Measurements from ENCODE around the gene NFATC2IP.
"Not testable (repeated sequence)": the region's sequence is repeated elsewhere in the genome, so short reads cannot be mapped to it uniquely, and the experiment has no call there.

The NFATC2IP gene

DNA sequence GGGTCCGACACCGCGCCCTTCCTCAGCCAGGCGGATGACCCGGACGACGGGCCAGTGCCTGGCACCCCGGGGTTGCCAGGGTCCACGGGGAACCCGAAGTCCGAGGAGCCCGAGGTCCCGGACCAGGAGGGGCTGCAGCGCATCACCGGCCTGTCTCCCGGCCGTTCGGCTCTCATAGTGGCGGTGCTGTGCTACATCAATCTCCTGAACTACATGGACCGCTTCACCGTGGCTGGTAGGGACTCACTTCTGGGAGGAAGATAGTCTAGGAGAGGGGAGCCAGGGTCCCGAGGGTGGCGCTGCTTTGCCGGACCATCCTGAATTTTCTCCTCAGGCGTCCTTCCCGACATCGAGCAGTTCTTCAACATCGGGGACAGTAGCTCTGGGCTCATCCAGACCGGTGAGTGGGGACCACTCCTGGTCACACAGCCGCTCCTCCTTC lies 24.4 kb downstream of the NFATC2IP start:
- no peak for DNase-seq

DNA sequence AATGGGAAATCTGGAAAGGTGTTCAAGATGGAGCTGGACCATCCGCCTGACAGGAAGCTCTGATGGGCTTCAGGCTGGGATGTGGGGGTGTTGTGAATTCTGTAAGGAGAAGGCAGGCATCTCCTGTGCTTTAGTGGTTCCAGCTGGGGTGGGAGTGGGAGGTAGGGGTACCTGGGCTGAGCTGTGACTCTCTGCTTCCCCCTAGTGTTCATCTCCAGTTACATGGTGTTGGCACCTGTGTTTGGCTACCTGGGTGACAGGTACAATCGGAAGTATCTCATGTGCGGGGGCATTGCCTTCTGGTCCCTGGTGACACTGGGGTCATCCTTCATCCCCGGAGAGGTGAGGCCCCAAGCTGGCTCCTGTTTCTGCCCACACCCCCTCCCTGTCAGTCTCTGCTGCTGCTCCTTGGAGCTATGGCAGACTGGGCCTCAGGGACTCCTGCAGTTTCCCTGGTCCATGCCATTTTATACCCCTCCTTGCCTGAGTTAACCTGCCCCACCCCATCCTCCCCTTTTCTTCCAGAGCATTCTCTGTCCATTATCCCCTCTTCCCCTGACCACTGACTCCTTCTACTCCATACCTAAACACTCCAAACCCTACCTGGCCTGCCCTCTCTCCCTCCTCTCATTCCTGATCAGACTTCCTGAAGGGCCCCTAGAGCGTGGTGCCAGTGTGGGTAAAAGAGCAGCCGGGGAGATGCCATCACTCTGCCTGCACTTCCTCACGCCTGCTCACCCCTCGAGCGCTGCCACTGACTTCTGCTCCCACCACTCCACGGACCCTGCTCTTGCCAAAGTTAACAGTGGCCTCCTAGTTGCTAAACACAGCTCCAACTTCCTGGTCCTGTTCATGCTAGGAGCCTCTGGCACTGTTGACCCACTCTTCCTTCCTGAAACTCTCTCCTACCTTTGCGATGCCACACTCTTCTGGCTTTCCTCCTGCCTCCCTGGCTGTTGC lies 27.2 kb downstream of the NFATC2IP start:
- DNase-seq: peak; percentile 10

DNA sequence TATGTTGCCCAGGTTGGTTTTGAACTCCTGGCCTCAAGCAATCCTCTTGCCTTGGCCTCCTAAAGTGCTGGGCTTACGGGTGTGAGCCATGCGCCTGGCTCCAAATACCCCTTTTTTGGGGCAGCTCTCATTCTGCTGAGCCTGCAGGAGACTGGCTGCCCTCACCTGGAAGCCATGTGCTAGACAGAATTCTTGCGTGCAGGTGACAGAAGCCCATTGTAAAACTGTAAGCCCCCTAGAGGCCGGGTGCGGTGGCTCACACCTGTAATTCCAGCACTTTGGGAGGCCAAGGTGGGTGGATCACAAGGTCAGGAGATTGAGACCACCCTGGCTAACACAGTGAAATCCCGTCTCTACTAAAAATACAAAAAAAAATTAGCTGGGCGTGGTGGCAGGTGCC lies 29.6 kb downstream of the NFATC2IP start:
- DNase-seq: not testable (repeated sequence)

DNA sequence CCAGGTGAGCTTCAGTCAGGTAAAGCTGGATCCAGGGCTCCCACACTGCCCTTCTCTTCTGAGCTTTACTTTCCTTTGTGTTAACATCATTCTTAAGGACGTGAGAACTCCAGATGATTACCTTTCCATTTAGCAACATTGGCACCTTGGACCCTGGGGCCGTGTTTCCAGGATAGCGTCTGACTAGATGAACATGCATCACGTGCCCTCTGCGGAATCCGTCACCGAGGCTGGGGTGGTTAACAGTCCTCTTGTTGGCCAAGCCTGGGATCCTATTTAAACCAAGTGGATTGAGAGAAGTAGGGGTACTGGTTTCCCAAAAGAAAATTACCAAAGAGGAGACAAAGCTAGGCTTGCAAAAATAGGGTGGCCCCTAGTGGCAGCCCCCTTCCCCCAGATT lies 30.2 kb downstream of the NFATC2IP start:
- DNase-seq: no peak

DNA sequence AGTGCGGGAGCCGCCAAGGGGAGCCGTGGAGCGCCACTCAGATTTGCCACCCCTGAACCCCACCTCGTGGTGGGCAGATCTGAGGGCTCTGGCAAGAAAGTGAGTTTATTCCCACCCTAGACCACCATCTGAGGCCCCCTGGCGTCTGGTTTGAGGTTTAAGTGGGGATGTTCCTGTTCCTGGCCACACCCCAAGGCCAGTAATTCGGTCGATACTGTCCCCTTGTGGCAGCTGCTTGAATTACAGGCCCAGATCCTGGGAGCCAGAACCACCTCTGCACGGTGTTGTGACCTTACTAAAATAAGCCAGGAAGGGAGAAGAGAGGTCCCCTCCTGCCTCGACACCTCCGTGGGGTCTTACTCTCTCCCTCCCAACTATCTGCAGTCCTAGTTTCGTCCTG lies 30.8 kb downstream of the NFATC2IP start:
- DNase-seq: peak; percentile 35

DNA sequence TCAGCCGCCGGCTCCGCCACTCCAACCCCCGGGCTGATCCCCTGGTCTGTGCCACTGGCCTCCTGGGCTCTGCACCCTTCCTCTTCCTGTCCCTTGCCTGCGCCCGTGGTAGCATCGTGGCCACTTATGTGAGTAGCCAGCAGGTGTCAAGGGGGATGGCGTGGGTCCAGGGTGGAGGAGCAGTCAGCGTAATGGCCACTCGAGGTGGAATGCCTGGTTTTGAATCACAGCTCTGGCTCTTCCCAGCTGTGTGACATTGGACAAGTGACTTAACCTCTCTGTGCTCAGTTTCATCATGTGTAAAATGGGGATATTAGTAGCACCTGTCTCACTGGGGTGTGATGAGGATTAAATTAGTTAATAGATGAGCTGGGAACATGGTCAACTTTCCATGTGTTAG lies 31.7 kb downstream of the NFATC2IP start:
- DNase-seq: no peak

DNA sequence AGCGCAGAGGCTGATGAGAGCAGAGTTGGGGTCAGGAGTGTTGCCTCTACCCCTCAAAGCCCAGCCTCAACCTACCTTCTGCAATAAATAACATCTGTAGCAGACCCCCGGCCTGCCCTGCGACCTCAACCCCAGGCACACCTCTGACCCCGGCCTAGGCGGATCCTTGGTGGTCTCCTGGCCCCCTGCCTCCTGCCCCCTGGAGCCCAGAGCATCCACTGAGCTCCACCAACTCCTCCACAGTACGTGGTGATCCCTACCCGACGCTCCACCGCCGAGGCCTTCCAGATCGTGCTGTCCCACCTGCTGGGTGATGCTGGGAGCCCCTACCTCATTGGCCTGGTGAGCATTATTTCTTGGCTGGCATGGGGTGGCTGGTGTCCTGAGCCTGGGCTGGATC lies 32.2 kb downstream of the NFATC2IP start:
- no peak for DNase-seq

DNA sequence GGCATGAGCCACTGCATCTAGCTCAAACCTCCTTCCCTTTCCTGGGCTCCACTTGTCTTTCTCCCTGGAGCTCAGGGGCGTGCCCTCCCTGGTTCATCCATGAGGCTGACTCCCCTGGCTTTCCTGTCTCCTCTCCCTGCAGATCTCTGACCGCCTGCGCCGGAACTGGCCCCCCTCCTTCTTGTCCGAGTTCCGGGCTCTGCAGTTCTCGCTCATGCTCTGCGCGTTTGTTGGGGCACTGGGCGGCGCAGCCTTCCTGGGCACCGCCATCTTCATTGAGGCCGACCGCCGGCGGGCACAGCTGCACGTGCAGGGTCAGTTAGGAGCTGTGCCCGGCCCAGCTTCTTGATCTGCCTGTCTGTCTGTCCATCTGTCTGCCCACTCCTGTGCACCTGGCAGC lies 32.9 kb downstream of the NFATC2IP start:
- no peak for DNase-seq

DNA sequence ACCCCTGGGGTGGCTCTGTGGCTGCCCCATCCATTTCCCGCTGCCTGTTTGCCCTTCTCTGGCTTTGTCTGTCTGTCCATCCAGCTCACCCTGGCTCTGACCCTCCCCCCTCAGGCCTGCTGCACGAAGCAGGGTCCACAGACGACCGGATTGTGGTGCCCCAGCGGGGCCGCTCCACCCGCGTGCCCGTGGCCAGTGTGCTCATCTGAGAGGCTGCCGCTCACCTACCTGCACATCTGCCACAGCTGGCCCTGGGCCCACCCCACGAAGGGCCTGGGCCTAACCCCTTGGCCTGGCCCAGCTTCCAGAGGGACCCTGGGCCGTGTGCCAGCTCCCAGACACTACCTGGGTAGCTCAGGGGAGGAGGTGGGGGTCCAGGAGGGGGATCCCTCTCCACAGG lies 33.4 kb downstream of the NFATC2IP start:
- no peak for DNase-seq

DNA sequence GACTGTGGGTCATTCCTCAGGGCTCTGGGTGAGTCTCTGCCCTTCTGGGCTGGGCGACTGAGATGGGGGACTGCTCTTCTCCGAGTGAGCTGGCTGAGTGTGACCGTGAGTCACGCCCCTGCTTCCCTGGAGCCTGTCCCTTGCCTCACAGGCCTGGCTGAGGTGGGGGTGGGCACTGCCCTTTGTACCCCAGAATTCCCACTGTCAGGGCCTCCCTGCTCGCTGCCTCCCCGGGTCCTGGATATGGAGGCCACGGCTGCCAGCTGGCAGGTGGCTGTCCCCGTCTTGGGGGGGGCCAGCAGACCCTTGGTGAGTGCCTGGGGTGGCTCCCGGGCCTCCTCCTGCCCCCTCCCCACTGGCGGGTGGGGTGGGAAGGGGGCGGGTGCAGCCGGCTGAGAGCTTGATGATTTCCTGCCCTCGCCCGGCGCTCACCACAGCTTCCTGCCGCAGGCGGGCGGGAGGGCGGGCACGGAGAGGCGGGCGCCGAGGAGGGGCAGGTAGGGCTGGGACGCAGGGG lies 33.9 kb downstream of the NFATC2IP start, which contains the start of gene LAT:
Gene LAT (plus strand): TSS at position 434 of the 517 bp plus-strand sequence. CDS start 366 bp downstream, outside the sequence.
- DNase-seq: peak; percentile 78

DNA sequence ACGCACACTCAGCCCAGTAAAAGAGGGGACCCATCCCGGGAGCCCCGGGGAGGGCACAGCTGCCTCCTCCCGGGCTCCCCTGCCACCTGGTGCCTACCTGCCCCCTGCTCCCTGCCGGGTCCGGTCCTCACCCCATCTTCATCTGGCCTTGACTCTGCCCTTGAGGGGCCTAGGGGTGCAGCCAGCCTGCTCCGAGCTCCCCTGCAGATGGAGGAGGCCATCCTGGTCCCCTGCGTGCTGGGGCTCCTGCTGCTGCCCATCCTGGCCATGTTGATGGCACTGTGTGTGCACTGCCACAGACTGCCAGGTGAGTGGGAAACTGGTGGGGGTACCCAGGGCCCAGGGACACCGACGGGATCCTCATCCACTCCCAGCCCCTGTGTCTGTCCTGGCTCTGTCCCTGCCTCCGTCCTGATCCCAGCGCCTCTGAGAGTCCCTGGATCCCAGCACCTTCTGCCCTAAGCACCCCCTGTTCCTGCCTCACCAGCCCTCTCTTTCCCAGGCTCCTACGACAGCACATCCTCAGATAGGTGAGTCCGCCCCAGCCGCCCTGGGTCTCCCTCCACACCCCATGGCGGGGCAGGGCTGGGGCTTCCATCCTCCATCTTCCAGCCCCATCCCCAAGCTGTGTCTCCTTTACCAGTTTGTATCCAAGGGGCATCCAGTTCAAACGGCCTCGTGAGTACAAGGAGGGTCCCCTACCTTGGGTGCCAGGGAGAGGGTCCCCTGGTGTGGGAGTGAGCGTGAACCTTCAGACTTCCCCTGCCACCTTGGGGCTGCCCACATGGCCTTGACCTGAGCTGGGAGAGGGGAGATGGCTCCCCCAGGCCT lies 34.7 kb downstream of the NFATC2IP start:
- DNase-seq: peak; percentile 29

DNA sequence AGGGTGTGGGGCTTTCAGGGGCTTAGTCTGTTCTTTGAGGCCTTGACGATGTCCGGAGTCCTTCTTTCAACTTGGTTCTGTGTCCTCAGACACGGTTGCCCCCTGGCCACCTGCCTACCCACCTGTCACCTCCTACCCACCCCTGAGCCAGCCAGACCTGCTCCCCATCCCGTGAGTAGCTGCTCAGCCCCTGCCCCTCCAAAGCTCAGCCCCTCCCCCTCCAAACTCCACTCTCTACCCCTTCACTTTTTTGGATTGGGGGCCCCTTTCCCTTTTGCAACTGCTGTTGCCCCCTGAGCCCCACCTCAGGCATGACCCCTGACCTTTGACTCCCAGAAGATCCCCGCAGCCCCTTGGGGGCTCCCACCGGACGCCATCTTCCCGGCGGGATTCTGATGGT lies 35.3 kb downstream of the NFATC2IP start:
- no peak for DNase-seq

DNA sequence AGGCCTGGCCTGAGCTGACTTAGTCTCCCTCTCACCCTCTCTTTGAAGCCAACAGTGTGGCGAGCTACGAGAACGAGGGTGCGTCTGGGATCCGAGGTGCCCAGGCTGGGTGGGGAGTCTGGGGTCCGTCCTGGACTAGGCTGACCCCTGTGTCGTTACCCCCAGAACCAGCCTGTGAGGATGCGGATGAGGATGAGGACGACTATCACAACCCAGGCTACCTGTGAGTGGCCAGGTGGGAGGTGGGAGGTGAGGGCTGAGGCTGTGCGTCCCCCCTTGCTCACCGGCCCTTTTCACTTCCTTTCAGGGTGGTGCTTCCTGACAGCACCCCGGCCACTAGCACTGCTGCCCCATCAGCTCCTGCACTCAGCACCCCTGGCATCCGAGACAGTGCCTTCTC lies 35.8 kb downstream of the NFATC2IP start:
- DNase-seq: peak; percentile 17

DNA sequence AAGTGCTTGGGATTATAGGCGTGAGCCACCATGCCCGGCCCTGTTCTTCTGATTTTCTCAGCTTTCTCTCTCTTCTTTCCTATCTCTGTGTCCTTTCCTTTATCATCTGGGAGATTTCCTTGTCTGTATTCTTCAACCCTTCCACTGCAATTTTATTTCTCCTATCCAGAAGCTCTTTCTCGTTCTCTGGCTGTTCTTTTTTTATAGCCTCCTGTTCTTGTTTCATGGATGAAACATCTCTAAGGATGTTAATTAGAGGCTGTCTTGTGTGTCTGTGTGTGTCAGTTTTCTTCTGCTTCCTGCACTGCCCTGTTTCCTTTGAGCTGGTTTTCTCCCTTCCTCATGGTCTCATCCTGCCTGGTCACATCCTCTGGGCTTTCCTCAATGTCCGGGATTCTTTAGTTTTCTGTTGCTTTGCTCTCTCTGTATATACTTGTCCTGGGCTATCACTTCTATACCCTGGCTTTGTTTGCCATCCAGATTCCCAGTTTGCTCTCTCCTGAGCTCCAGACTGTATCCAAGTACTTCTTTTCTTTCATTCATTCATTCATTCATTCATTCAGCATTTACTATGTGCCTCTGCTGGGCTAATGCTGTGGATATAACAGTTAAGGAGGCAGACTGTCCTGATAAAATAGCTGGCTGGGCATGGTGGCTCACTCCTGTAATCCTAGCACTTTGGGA lies 36.6 kb downstream of the NFATC2IP start:
- DNase-seq: no peak

DNA sequence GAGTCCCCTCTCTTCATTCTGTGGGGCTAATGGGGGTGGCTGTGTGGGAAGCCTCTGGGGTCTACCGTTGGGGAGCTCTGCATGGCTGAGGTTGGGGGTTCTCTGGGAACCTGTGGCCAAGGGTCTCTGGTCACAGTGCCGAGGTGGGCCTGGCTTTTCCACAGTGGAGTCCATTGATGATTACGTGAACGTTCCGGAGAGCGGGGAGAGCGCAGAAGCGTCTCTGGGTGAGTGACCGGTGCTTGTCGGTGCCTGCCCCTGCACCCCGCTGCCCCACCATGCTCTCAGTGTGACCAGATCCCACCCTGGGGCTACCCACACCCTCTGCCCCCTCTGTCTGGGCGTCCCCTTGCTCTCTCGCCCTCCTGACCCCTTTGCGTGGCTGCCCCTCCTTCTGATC lies 38.6 kb downstream of the NFATC2IP start:
- no peak for DNase-seq

DNA sequence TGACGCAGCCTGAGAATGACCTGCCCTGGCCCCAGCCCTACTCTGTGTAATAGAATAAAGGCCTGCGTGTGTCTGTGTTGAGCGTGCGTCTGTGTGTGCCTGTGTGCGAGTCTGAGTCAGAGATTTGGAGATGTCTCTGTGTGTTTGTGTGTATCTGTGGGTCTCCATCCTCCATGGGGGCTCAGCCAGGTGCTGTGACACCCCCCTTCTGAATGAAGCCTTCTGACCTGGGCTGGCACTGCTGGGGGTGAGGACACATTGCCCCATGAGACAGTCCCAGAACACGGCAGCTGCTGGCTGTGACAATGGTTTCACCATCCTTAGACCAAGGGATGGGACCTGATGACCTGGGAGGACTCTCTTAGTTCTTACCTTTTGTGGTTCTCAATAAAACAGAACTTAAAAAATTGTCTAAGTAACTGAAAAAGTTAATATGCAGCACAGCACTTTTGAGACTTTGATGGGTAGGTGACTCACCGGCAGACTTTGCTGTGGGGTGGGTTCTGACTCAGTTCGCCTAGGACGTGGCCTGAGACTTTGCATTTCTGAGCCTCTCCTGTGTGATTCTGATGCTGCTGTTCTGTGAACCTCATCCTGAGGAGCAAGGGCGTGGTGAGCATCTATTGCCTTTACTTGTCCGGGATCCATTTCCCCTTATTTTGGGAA lies 39.8 kb downstream of the NFATC2IP start:
- DNase-seq: peak; percentile 76

DNA sequence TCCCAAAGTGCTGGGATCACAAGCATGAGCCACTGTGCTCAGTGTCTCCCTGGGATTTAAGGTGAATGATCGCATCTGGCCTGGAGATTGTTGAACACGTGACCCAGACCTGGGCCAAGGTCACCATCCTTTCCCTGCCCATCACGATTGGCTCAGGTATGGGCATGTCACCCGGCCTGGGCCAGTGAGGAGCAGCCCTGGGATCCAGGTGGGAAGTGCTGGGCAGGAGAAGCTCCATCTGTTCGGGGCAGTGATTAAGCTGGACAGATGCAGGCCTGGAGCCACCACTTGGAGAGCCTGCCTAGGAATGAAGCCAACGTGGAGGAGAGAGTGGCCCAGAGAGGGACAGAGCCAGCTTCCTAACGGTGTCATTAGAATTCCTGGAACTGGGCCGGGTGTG lies 41.0 kb downstream of the NFATC2IP start:
- no peak for DNase-seq

DNA sequence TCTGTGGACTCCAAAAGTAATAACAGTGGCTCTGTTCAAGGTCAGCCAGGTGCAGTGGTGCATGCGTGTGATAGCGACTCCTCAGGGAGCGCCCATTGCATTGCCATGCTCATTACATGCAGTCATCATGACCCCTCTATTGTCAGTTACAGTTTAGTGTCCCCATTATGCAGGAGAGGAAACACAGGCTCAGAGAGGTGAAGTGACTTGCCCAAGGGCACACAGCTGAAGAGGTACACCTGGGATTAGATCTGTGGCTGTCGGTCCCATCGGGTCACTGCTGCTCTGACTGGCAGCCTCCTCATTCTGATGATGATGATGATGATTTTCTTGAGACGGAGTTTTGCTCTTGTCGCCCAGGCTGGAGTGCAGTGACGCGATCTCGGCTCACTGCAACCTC lies 41.8 kb downstream of the NFATC2IP start:
- DNase-seq: no peak

DNA sequence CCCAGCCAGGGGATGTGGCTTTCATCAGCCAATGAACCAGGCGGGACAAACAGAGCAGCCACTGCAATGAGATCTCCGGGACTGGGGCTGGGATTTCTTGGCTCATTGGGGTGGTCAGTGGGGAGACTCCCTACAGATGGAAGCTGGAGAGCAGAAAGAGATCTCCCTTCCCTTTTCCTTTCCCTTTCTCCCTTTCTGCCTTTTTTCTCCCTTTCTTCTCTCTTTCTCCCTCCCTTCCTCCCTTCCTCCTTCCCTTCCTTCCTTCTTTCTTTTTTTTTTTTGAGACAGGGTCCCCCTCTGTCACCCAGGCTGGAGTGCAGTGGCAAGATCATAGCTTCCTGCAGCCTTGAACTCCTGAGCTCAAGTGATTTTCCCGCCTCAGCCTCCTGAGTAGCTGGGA lies 48.1 kb downstream of the NFATC2IP start:
- DNase-seq: no peak

DNA sequence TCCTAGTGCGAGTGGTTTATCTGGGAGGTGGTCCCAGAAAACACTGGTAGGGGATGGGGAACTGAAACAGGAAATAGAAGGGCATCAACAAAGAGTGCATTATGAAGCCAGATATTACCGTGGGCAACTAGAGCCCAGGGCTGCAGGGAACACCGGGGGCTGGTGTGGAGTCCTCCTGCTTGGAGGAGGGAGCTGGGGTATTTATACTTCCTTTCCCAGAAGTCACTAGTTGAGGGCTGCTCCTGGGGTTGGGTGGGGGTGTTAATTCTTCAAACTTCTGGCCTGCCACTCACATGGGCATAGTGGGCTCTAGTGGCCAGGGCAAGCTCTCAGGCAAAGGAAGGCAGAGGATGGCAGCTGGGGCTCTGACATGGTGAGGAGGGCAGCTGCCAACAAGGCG lies 48.8 kb downstream of the NFATC2IP start:
- DNase-seq: no peak

DNA sequence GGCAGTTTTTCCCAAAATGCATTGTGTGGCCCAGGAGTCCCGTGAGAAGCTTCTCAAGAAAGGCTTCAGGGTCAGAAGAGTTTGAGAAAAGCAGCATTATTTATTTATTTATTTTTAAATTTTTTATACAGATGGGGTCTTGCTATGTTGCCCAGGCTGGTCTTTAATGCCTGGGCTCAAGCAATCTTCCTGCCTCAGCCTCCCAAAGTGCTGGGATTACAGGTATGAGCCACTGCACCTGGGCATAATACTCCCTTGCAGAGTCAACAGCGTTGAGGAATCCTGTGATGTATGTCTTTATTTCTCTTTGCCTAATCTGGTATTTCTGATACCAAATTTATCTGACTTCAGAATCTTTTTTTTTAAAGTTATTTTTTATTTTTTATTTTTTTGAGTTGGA lies 49.3 kb downstream of the NFATC2IP start:
- DNase-seq: no peak

DNA sequence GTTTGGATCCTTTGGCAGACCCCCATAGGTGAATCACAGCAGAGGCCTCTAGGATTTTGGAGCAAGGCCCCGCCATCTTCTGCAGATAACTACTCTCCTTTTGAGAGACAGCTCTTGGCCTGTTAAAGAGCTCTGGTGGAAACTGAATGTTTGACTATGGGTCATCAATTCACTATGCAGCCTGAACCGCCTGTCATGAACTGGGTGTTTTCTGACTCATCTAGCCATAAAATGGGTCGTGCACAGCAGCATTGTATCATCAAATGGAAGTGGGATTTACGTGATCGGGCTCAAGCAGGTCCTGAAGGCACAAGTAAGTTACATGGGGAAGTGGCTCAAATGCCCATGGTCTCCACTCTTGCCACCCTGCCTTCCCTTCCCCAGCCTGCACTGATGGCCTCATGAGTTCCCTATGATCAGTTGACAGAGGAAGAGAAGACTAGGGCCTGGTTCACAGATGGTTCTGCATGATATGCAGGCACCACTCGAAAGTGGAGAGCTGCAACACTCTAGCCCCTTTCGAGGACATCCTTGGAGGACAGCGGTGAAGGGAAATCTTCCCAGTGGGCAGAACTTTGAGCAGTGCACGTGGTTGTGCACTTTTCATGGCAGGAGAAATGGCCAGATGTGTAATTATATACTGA lies 53.9 kb downstream of the NFATC2IP start:
- not testable (repeated sequence) for DNase-seq

Measured in activated naive CD4-positive, alpha-beta T cell treated with Interleukin-2 at 50 U/mL for 16 hours (primary cell).